Lower leg skin (tissue), 4 donors: ENCODE results near the gene TP73. TPM values are rescaled to one million over a fixed set of nuclear protein-coding genes. Genes with fewer than 3 reads are reported as not detected.

ENCODE experiments used
- DNase-seq, 2 donors: peaks; one replicate each; pipeline ENCODE4 v3.0.0-alpha.2; 2019; ENCODE audit warnings: low spot score in 2 of 2
- H3K4me3 ChIP-seq: fragments of 200-600 bp; sonication (generic); 2 replicates; pipeline ENCODE4 v1.5.1; 2017; ENCODE audit warnings: mild to moderate bottlenecking, low read depth; ENCODE audit not compliant: poor library complexity, severe bottlenecking
- POLR2A ChIP-seq, 2 donors: fragments of 450-650 bp; IDR thresholded peaks; one replicate each; pipeline ENCODE4 v1.6.1; 2016 to 2017; ENCODE audit warnings: antibody characterized with exemption in 2 of 2, mild to moderate bottlenecking in 1 of 2, moderate library complexity in 1 of 2
- WGBS, 2 donors: methylation state at CpG; one replicate each; pipeline ENCODE4 v1.1.5; 2018; 5-methylcytosine and 5-hydroxymethylcytosine counted together
- intact Hi-C: fragments of 100-400 bp; cut with DNase I; formaldehyde crosslinking; loops from one replicate; pipeline ENCODE4 v1.15.0; 2023; ENCODE audit warnings: low total_unique reads
- total RNA-seq, 4 donors: library from RNA; depleted of rRNA; stranded (reverse); fragments of >200 nt; gene quantifications; one replicate each; pipeline ENCODE4 v1.1.0, GENCODE V29; 2016
- TF ChIP-seq, protein P1 (sequence below), 3 donors: fragments of 450-650 bp; IDR thresholded peaks; one replicate each; pipeline ENCODE4 v1.5.1; 2016; ENCODE audit warnings: antibody characterized with exemption in 3 of 3, mild to moderate bottlenecking in 3 of 3, moderate library complexity in 2 of 3

The TP73 gene
- total RNA-seq, 4 donors from 2014 or later = 5.8 to 23.6 (median 11.0) TPM

DNA sequence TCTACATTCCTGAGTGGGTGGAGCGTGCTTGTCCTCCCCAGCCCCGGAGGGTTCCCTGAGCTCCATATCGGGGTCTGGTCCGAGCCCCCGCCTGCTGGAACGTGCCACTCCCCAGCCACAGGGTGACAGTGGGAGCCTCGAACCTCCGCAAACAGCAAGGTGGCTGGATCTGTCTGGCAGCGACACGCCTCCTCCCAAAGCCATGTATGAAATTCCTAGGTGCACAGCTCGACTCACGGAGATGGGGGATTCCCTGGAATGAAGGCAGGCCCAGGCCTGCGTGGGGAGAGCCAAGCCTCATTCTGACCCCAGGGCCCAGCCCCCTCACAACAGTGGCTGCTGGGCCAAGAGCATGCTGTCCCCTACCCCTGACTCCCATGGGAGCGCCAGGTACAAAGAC lies 32.9 kb downstream of the TP73 start:
- TF ChIP-seq, protein P1, sequence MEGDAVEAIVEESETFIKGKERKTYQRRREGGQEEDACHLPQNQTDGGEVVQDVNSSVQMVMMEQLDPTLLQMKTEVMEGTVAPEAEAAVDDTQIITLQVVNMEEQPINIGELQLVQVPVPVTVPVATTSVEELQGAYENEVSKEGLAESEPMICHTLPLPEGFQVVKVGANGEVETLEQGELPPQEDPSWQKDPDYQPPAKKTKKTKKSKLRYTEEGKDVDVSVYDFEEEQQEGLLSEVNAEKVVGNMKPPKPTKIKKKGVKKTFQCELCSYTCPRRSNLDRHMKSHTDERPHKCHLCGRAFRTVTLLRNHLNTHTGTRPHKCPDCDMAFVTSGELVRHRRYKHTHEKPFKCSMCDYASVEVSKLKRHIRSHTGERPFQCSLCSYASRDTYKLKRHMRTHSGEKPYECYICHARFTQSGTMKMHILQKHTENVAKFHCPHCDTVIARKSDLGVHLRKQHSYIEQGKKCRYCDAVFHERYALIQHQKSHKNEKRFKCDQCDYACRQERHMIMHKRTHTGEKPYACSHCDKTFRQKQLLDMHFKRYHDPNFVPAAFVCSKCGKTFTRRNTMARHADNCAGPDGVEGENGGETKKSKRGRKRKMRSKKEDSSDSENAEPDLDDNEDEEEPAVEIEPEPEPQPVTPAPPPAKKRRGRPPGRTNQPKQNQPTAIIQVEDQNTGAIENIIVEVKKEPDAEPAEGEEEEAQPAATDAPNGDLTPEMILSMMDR (IDR thresholded peaks at IDR 0.05) = no peak
- no peak for TF ChIP-seq POLR2A (IDR thresholded peaks at IDR 0.05)
- 52 to 100% methylated on average over 1 to 10 of the region's 14 CpGs for WGBS, 2 donors
- no peak for DNase-seq
- intact Hi-C loops = no loop called here
- H3K4me3 ChIP-seq = no peak overlapping the region

- DNase-seq = no peak
- TF ChIP-seq, protein P1 (IDR thresholded peaks at IDR 0.05) = no peak
- no peak for TF ChIP-seq POLR2A (IDR thresholded peaks at IDR 0.05)
- intact Hi-C loops = no loop called here
- H3K4me3 ChIP-seq = no peak overlapping the region
- WGBS, 2 donors = 78% methylated on average over 14 to 19 of the region's 19 CpGs
Observed at GRCh38 chr1:3685906-3686305, 33.6 kb downstream of the TP73 start.

DNA sequence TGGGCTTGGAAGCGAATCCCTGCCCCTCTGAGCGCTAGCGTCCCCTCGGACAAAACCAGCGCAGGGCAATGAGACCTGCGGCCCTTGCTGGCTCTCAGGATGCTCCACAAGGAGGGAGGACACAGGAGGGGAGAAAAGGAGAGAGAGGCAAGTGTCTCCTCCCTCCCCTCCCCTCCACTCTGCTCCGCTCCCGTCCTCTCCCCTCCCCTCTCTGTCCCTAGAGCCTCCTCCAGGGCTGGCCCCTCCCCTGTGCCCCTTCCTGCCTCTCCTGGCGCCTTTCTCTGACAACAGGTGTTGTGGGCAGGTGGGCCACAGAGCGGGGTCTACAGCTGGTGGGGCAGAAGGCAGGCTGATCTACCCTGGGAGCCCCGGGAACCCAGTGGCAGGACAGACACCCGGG lies 35.2 kb downstream of the TP73 start:
- intact Hi-C loops = no loop called here
- TF ChIP-seq, protein P1 (IDR thresholded peaks at IDR 0.05) = no peak
- TF ChIP-seq POLR2A (IDR thresholded peaks at IDR 0.05) = no peak
- DNase-seq = no peak
- no peak overlapping the region for H3K4me3 ChIP-seq
- 87 to 88% methylated on average over 10 to 12 of the region's 12 CpGs for WGBS, 2 donors

- WGBS, 2 donors = 21 to 38% methylated on average over 21 to 29 of the region's 29 CpGs
- no peak for DNase-seq
- H3K4me3 ChIP-seq = no peak overlapping the region
- intact Hi-C loops = no loop called here
- TF ChIP-seq, protein P1 (IDR thresholded peaks at IDR 0.05) = no peak
- no peak for TF ChIP-seq POLR2A (IDR thresholded peaks at IDR 0.05)
Observed at GRCh38 chr1:3688356-3689137, 36.2 kb downstream of the TP73 start.

- intact Hi-C loops = no loop called here
- 48 to 57% methylated on average over 19 of the region's 19 CpGs for WGBS, 2 donors
- no peak for TF ChIP-seq POLR2A (IDR thresholded peaks at IDR 0.05)
- TF ChIP-seq, protein P1 (IDR thresholded peaks at IDR 0.05) = no peak
- DNase-seq = no peak
- no peak overlapping the region for H3K4me3 ChIP-seq
Observed at GRCh38 chr1:3689138-3689750, 36.9 kb downstream of the TP73 start.
